Mammary epithelial cell (primary cell): ENCODE data around the gene MIPOL1.

Source experiments
- EZH2 ChIP-seq: IDR thresholded peaks from 2 replicates; pipeline ENCODE4 v1.6.1; 2012; ENCODE audit warnings: low read length, inconsistent platforms, borderline replicate concordance
- TF ChIP-seq, protein P1 (sequence below), 2 donors: IDR thresholded peaks in 1 of 2; conservative IDR thresholded peaks in 1 of 2; 2 replicates each; pipeline ENCODE4 v1.5.1; 2011 to 2012; ENCODE audit warnings: inconsistent platforms in 2 of 2, low read length in 2 of 2, mild to moderate bottlenecking in 2 of 2, control low read depth in 1 of 2, low read depth in 1 of 2; ENCODE audit not compliant: insufficient read depth in 1 of 2; ENCODE audit errors: extremely low read depth in 1 of 2

DNA sequence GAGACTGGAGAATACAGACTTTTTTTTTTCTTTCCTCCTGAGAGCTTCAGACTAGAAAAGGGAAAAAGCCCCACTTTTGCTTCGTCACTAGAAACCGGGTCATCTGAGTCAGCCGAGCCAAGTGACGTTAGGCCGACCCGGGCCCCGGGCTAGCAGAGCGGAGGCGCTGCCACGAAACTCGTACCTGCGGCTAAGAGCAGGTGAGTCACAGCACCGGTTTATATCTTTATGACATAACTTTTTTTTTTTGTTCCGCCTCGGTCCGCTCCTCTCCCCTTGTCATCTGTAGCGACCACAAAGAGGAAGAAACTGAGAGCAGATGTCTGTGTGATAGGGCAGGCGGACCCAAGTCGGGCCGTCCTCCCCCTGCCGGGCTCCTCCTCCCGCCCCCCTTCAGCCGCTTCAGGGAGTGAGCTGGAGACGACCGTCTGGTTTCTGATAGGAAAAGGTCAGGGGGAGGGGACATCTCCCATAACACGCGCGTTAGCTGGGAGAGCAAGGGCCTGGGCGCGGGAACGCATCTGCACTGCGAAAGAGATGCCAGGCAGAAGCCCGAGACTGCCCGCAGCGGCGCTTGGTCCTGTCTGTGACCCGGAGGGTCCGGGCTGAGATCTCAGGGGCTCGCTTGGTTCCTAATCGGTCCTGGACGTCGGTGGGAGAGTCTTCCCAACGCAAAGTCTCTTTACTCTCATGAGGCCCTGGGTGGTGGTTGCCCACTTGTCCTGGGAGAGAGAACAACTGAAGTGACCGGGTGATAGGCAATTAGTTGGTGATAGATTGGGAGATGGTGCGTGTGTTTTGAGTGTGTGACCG lies 398.3 kb downstream of the MIPOL1 start:
- TF ChIP-seq, protein P1, sequence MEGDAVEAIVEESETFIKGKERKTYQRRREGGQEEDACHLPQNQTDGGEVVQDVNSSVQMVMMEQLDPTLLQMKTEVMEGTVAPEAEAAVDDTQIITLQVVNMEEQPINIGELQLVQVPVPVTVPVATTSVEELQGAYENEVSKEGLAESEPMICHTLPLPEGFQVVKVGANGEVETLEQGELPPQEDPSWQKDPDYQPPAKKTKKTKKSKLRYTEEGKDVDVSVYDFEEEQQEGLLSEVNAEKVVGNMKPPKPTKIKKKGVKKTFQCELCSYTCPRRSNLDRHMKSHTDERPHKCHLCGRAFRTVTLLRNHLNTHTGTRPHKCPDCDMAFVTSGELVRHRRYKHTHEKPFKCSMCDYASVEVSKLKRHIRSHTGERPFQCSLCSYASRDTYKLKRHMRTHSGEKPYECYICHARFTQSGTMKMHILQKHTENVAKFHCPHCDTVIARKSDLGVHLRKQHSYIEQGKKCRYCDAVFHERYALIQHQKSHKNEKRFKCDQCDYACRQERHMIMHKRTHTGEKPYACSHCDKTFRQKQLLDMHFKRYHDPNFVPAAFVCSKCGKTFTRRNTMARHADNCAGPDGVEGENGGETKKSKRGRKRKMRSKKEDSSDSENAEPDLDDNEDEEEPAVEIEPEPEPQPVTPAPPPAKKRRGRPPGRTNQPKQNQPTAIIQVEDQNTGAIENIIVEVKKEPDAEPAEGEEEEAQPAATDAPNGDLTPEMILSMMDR (conservative IDR thresholded peaks at IDR 0.05 in 1 of 2, IDR thresholded peaks at IDR 0.05 in 1 of 2; ENCODE audit: extremely low read depth in 1 of 2, insufficient read depth in 1 of 2, low read depth in 1 of 2, low read length in 2 of 2): no peak
- TF ChIP-seq EZH2: no peak
